Motor neuron (in vitro differentiated cells): ENCODE results near the gene TSPAN14. TPM values are rescaled to one million over a fixed set of nuclear protein-coding genes. Genes with fewer than 3 reads are reported as not detected.
A peak's percentile ranks its signal among the peaks of the same experiment; 100 is the strongest.
"Not testable (repeated sequence)": the region's sequence is repeated elsewhere in the genome, so short reads cannot be mapped to it uniquely, and the experiment has no call there.

Source experiments
- ATAC-seq, 8 experiments: fragments of 200-7000 bp; cut with Tn5 transposase; replicated peaks in 6 of 8; 2 replicates each; pipeline ENCODE4 v1.8.0; 2021; ENCODE audit warnings: mild to moderate bottlenecking in 8 of 8, moderate library complexity in 8 of 8
- H3K27ac ChIP-seq, 2 donors: fragments of 250-450 bp; sonication (Bioruptor Pico); 2 replicates each; pipeline ENCODE4 v1.9.0; 2021; ENCODE audit warnings: antibody characterized with exemption in 2 of 2, mild to moderate bottlenecking in 2 of 2, moderate library complexity in 1 of 2
- H3K4me1 ChIP-seq, 2 donors: fragments of 250-450 bp; sonication (Bioruptor Pico); replicated peaks in 1 of 2; 2 replicates each; pipeline ENCODE4 v1.6.1; 2021; ENCODE audit warnings: antibody characterized with exemption in 2 of 2, mild to moderate bottlenecking in 2 of 2, moderate library complexity in 1 of 2
- H3K4me3 ChIP-seq, 5 donors: fragments of 250-450 bp; sonication (Bioruptor Pico); 2 replicates each; pipeline ENCODE4 v1.9.0; 2021; ENCODE audit warnings: antibody characterized with exemption in 5 of 5, mild to moderate bottlenecking in 5 of 5, moderate library complexity in 4 of 5
- WGBS, 10 experiments: fragments of 450-650 bp; shearing (Covaris generic); methylation state at CpG; one replicate each; pipeline ENCODE4 v1.0.0; 2022; 5-methylcytosine and 5-hydroxymethylcytosine counted together
- in situ Hi-C, 9 experiments: fragments of 400-800 bp; cut with MboI; loops; one replicate each; pipeline ENCODE4 v1.15.0; 2021; ENCODE audit warnings: low sequenced_read_pairs in 9 of 9, low pct_unique_long_range_greater_than_20kb in 2 of 9; ENCODE audit not compliant: unreplicated experiment in 9 of 9
- total RNA-seq, 8 experiments: library from RNA; unstranded; fragments of 300-600 nt; gene quantifications; 2 replicates each; pipeline versions ENCODE4 v1.2.3 to v1.2.4, GENCODE V29; 2022

The TSPAN14 gene
- total RNA-seq, 8 experiments from 2014 or later, result 12.4 to 44.8 (median 16.1) TPM

- ATAC-seq, H3K4me3 ChIP-seq, H3K4me1 ChIP-seq, in situ Hi-C loops, H3K27ac ChIP-seq: not testable (repeated sequence)
- 83% methylated on average over 1 of the region's 6 CpGs; no CpG with 5 or more reads in 9 of the 10 experiments for WGBS, 10 experiments
Measured at GRCh38 chr10:80480373-80480772, 26.3 kb downstream of the TSPAN14 start.

GRCh38 chr10:80480852-80481251 lies 26.7 kb downstream of the TSPAN14 start:
- Histone ChIP-seq H3K4me3 (no peak overlapping the region), H3K4me1 (peaks cover 0 to under 1% of the 10 kb centered on the region in 2 donors), H3K27ac (no peak overlapping the region)
- in situ Hi-C loops, result no loop called here
- ATAC-seq, result no peak
- WGBS, 10 experiments, result 13 to 100% (median 92%) methylated on average over 1 to 4 of the region's 5 CpGs

GRCh38 chr10:80484243-80484642 lies 30.1 kb downstream of the TSPAN14 start:
- Histone ChIP-seq H3K4me1 (peaks cover 7 to 8% of the 10 kb centered on the region in 2 donors), H3K27ac (no peak overlapping the region), H3K4me3 (no peak overlapping the region)
- 5 to 94% (median 78%) methylated on average over 2 to 6 of the region's 6 CpGs for WGBS, 10 experiments
- in situ Hi-C loops, result no loop called here
- ATAC-seq, result peak in 3 of 8 experiments; percentile 70 to 82 (median 79)

- in situ Hi-C loops, result no loop called here
- Histone ChIP-seq H3K4me1 (peaks cover 7 to 8% of the 10 kb centered on the region in 2 donors), H3K4me3 (no peak overlapping the region), H3K27ac (no peak overlapping the region)
- peak in 3 of 8 experiments; percentile 44 to 74 (median 55) for ATAC-seq
Measured at GRCh38 chr10:80484676-80485075, 30.6 kb downstream of the TSPAN14 start.

DNA sequence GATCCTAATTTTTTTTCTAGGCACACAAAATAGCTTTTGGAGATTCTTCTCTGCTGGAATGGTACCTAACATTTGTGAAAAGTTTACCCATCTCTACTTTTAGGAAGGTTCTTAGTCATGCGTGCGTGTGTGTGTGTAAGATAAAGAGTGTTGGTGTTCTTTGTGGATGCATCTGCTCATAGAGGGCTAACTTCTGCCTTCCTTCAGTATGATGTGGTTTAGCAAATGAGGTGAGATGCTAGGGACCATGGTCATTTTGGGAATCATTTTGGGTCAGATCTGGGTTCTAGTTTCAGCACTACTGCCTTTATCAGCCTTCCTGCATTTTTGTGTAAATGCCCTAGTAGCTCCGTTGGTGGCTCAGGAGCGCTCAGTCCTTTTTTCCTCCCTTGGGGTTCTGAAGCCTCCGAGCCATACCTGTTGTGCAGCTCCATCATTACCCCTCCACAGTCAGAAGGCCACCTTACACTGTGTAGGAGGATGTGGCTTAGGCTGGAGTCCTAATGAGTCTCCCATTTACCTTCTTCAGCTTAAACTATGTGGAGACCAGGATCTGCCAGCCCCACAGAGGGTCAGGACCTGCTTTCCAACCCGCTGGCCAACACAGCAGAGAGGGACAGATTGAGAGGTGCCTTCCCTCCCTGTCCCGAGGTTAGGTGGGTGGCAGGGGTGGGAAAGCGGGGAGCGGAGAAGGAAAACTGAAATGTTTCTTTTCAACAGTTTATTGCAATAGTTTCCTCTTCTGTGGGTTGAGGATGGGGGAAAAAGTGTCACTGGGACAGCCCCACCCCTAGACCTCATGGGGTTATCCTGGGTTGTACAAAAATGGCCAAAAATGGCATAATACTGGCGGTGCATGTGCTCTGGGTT lies 31.2 kb downstream of the TSPAN14 start:
- Histone ChIP-seq H3K4me3 (no peak overlapping the region), H3K27ac (no peak overlapping the region), H3K4me1 (peaks cover 7 to 8% of the 10 kb centered on the region in 2 donors)
- in situ Hi-C loops, result no loop called here
- no peak for ATAC-seq
- 39 to 100% (median 78%) methylated on average over 1 to 6 of the region's 10 CpGs; no CpG with 5 or more reads in 2 of the 10 experiments for WGBS, 10 experiments

GRCh38 chr10:80485946-80486764 lies 32.0 kb downstream of the TSPAN14 start:
- Histone ChIP-seq H3K4me1 (peaks cover 7 to 8% of the 10 kb centered on the region in 2 donors), H3K4me3 (no peak overlapping the region), H3K27ac (no peak overlapping the region)
- in situ Hi-C loops, result no loop called here
- peak in 2 of 8 experiments; percentile 49 to 50 for ATAC-seq
- WGBS, 10 experiments, result 47 to 91% (median 87%) methylated on average over 3 to 10 of the region's 17 CpGs; no CpG with 5 or more reads in 3 of the 10 experiments

DNA sequence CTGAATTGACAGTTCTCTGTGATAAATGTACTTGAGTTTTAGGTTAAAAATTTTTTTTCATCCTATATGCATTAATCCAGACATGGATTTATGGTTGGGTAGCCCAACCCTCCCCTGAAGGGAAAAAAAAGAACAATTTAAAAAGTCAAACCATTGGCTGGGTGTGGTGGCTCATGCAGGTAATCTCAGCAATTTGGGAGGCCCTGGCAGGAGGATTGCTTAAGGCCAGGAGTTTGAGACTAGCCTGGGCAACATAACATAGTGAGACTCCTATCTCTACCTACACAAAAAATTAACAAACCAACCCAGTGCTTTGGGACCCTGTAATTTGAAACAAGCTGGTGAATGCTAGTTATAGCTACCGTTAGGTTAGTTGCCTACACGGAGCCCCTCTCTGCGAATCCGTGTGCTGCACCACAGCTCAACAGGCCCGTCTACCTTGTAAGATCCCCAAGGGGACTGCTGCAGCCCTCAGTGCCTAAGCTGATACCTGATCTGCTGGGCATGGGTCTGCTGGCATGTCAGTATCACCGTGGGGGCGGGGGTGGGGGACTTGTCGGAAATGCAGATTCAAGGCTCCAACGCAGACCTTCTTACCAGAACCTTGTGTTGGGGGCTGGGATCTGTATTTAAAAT lies 32.8 kb downstream of the TSPAN14 start:
- 73 to 86% methylated on average over 2 to 4 of the region's 9 CpGs; no CpG with 5 or more reads in 8 of the 10 experiments for WGBS, 10 experiments
- in situ Hi-C loops, result no loop called here
- H3K27ac ChIP-seq, result no peak overlapping the region
- peaks cover 7 to 8% of the 10 kb centered on the region in 2 donors for H3K4me1 ChIP-seq
- no peak for ATAC-seq
- no peak overlapping the region for H3K4me3 ChIP-seq

GRCh38 chr10:80487421-80487785 lies 33.3 kb downstream of the TSPAN14 start:
- Histone ChIP-seq H3K27ac (no peak overlapping the region), H3K4me1 (peaks cover 7 to 8% of the 10 kb centered on the region in 2 donors), H3K4me3 (no peak overlapping the region)
- no peak for ATAC-seq
- WGBS, 10 experiments, result no CpG with 5 or more reads among the region's 4 CpGs
- in situ Hi-C loops, result no loop called here

DNA sequence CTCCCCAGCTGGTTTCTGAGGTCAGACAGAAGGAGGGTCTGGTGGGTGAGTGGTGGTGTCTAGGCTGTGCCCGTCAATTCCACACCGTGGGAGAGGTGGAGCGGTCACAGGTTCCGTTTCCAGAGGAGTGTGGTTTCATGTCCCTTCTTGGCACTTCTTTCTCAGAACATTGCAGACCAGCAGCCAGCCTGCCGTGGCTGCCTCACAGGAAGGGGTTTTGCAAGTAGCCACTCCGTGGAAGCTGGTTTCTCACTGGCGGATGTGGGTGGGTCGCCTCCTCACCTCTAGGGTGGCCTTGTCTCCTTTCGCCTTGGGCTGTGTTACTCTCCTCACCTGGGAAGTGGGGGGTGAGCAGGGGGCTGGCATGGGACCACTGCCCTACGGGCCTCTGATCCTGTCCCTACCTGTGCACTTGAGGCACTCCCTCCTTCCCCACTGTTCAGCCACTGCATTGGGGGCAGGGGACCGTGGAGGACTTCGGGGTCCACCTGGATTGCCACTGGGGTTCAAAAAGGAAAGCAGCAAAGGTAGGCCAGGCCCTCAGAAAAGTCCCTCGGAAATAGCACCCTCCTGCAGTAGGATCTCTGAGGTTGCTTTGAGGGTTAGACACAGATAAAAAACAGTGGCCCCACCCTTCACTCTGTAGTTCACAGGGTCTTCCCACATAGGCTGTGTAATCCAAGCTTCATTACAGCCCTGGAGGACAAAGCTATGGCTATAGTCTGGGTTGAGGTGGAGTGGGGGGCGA lies 33.9 kb downstream of the TSPAN14 start:
- Histone ChIP-seq H3K4me3 (no peak overlapping the region), H3K4me1 (peaks cover 7 to 8% of the 10 kb centered on the region in 2 donors), H3K27ac (no peak overlapping the region)
- WGBS, 10 experiments, result 50 to 100% (median 92%) methylated on average over 1 to 2 of the region's 14 CpGs; no CpG with 5 or more reads in 6 of the 10 experiments
- in situ Hi-C loops, result no loop called here
- no peak for ATAC-seq

GRCh38 chr10:80488539-80489066 lies 34.5 kb downstream of the TSPAN14 start:
- Histone ChIP-seq H3K4me1 (peaks cover 7 to 11% of the 10 kb centered on the region in 2 donors), H3K27ac (no peak overlapping the region), H3K4me3 (no peak overlapping the region)
- WGBS, 10 experiments, result 77 to 100% (median 95%) methylated on average over 1 to 6 of the region's 6 CpGs; no CpG with 5 or more reads in 5 of the 10 experiments
- no peak for ATAC-seq
- in situ Hi-C loops, result no loop called here

- ATAC-seq, result no peak
- WGBS, 10 experiments, result 80% methylated on average over 1 of the region's 2 CpGs; no CpG with 5 or more reads in 9 of the 10 experiments
- H3K27ac ChIP-seq, result no peak overlapping the region
- in situ Hi-C loops, result no loop called here
- peaks cover 10 to 13% of the 10 kb centered on the region in 2 donors for H3K4me1 ChIP-seq
- no peak overlapping the region for H3K4me3 ChIP-seq
Measured at GRCh38 chr10:80489371-80490112, 35.4 kb downstream of the TSPAN14 start.
